GM04503 (cell line): ENCODE data around the gene CHN2.

Source experiments
- DNase-seq: peaks from one replicate; pipeline ENCODE4 v3.0.0-alpha.2; 2012; ENCODE audit warnings: low read depth

The CHN2 gene

DNA sequence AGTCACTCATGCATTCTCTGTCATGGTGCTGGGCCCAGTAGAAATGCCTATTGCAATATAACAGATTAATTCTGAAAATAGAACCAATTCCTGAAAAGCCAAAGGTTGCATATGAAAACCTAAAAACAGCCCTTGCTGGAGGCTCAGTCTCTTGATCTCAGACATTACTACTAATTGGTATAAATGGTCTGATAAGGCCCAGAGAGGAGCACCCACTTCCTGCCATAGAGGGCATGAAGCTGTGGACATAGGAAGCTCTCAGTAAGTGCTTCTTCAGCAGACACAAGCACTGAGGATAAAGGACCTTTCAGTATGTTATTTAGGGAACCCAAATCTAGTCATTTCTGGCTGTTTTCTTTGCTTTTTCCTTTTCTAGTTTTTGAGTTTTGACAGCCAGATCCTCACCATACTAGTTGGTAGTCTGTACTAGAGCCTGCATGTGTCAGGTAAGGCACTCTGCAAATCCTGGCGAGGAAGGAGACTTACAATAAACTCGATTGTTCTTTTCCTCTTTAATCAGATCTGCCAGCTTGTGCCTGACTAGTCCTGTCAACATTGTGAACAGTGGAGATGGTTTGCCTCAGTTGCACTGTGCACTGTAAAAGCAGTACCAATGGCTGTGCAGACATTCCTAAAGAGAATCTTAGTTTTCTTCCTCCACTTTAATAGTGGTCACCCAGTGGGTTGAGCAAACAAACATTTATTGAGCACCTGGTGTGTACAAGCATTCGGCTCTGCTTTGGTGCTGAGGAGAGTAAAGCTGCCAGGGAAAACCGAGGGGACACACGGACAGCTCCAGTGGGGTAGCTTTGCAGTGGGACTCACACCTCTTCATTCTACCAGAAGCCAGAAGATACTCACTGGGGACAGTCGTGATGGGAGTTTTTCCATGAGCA is 140.9 kb downstream of the CHN2 start:
- DNase-seq: no peak

DNA sequence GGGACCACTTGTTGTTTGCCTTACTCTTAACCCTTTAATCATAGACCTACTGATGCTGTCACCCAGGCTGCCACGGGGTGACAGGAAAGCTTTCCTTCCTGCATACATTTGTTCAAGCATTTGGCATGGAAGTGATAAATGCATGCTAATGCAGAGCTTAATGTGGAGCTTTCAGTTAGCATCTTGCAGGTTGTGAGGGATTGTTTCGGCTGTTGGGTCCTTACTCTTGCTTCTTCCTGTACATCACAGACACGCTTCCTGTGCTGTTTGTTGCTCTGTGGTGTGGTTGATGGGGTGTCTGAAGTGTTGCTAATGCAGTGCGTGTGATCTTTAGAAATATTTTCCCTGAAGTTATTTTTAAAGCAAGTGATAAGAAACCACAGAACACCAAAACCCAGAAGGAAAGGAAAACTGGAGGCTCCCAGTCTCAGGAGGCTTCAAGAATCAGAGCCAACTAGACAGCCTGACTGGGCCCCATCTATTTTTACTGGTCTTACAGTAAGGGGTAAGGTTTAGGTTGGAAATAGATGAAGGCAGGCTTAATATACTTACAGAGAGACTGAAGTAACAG is 143.1 kb downstream of the CHN2 start:
- DNase-seq: no peak

DNA sequence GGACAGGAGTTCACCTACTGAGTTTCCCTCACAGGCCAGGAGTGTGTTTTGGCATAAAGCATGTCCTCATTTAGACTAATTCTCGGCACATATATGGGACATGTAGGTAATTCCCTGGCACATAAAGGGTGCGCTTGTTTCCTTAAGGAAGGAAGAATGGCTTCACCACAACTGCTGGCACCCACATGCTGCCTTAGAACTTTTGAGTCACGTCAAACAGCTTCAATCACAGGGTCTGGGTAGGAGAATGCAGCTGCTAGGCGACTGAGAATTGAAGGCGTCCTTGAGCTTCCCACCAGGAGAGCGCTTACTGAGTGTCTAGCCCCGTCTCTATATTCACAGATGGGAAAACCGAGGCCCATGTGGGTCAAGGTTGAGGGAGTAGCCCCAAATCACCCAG is 146.1 kb downstream of the CHN2 start:
- DNase-seq: no peak

DNA sequence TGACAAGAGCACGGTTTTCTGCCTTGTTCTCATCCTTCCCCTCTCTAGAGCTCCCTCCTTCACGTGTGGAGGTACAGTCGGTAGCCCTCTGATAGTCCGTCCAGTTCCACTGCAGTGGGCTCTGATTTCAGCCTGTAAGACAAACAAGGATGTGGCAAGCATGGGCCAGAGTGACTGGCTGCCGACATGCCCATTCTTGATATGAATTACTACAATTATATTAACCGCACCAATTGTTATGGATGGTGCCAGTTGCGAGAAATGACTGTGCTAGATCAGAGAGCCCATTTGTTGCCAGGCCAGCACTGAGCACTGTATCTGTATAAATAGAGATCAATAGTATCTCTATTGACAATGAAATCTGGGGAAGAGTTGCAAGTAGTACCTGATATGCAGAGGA is 146.6 kb downstream of the CHN2 start:
- DNase-seq: no peak

GRCh38 chr7:29342761-29343160 is 148.2 kb downstream of the CHN2 start:
- peak; percentile 24 for DNase-seq

- no peak for DNase-seq
Observed at GRCh38 chr7:29343399-29343798, 148.8 kb downstream of the CHN2 start.

GRCh38 chr7:29344334-29344978 is 149.9 kb downstream of the CHN2 start:
- no peak for DNase-seq

GRCh38 chr7:29345590-29345989 is 151.0 kb downstream of the CHN2 start:
- no peak for DNase-seq

DNA sequence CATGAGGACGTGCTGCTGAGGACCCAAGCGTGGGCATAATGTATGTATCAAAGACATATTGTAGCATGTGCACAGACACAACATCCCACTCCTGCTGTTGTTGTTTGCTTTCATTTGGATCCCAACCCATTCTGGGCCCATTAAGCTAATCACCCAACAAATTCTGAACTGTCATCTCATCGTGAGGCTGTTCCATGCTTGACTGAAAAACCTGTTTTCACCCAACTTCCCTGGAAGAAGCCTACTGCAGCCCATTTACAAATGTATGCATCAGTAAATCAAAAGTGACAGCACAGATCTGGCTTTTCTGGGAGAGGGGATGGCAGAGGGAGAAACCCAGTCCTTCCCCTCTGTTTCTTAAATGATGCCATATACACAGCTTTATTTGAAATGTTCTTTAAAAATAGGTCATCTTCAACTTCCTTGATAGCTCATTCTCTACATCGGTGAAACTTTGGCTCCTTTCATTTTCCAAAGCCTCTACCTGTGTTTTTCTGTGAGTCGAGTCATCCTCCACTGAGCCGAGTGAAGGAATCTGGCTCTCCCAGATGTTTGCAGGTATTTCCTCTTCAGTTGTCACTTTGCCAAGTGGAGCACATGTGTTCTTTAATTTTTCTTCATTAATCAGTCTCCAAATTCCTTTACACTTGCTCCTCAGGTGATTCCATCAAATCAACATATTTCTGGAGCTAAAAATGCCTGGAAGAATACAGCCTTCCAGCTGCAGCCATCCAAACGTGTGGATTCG is 151.8 kb downstream of the CHN2 start:
- no peak for DNase-seq

DNA sequence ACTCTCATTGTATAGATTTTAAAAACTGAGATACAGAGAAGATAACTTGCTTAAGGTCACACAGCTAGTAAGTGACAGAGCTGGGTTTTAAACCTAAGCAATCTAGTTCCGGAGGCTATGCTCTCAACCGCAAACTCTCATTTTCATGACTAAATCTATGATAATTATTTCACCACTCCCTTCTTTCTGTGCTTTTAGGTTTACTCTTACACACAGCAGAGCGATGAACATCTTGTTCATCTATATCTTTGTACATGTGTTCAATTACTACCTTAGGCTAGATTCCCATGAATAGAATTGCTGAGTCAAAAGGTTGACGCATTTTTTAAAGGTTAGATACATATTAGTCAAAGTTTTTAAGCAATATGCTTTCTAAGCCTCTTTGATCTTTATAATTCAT is 154.8 kb downstream of the CHN2 start:
- no peak for DNase-seq

DNA sequence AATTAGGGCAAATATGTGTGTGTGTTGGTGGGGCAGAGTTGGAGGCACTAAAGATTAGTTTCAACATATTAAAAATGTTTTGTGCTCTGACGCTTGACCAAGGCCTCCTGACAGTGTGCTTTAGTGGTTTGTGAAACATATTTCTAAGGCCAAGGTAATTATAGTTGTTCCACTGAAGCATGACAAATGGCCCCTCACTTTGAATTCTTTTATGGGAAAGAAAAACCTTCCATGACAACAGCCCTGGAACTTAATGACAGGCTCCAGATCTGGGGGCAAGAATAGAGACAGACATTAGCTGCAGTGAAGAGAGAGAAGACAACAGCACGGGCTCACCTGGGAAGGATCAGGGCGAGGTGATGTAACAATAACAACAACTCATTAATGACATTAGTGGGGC is 155.8 kb downstream of the CHN2 start:
- DNase-seq: no peak

DNA sequence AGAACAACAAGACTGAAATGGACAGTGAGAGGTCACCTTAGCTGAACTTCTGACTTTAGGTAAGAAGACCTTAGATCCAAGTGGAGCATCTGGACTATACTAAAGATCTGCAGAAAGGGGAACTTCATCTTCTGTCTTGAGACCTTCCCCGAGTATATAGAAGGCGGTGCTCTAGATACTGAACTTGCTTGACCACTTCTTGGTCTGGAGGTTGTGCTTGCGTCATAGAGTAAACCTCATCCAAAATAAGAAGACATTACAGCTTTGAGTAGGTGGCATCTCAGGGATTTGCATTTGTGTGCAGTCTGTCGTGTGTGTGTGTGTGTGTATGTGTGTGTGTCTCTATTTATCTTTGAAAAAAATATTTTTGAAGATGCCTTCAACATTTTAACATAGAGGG is 157.5 kb downstream of the CHN2 start:
- DNase-seq: no peak

GRCh38 chr7:29353810-29354209 is 159.2 kb downstream of the CHN2 start:
- no peak for DNase-seq

DNA sequence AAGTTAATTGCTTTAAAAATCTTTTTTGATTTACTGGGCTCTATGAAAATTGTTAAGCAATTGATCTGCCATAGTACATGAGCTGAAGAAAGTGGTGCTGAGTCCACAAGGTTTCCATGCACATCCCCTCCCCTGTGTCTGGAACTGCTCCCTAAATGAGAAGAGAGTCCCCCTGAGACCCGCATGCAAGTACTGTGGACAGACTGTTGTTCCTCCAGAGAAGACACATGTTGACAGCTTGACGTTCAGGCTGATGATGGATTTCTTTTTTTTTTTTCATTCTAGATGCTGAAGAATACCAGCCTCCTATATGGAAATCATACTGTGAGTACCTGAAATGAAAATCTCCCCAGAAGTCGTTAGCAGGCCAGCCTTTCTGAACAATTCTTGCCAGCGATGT is 159.8 kb downstream of the CHN2 start:
- DNase-seq: no peak

GRCh38 chr7:29355388-29355787 is 160.8 kb downstream of the CHN2 start:
- no peak for DNase-seq

DNA sequence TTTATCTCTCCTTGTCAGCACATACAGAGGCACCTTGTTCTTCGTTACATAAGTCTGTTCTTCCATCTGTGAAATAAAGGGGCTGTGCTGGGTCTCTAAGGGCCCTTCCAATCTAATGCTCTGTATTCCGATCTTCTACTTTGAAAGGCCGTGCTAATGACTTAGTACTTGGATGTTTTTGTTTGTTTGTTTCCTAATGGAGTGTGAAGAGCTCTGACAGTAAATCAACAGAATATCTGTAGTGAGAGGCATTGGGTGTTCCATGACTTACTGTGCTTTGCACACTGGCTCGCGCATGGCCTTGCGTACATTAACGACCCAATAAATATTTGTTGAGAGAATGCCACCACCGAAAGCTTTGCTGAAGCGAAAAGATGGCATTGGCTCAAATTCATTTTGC is 162.1 kb downstream of the CHN2 start:
- no peak for DNase-seq

- DNase-seq: no peak
Observed at GRCh38 chr7:29359482-29360093, 165.0 kb downstream of the CHN2 start.

GRCh38 chr7:29360633-29361625 is 166.4 kb downstream of the CHN2 start:
- DNase-seq: no peak

- DNase-seq: no peak
Observed at GRCh38 chr7:29362380-29362779, 167.8 kb downstream of the CHN2 start.

GRCh38 chr7:29363636-29364425 is 169.3 kb downstream of the CHN2 start:
- no peak for DNase-seq
